Transverse colon (tissue), 4 donors: ENCODE measurements around the gene MKI67.

ENCODE experiments used
- CTCF ChIP-seq, 5 experiments: fragments of 200-600 bp in 3 of 5; fragments of 450-650 bp in 2 of 5; sonication (generic) in 3 of 5; IDR thresholded peaks; 1 replicate in 2 of 5; 2 replicates in 3 of 5; pipeline ENCODE4 v1.5.1; 2016 to 2017; ENCODE audit warnings: antibody characterized with exemption in 5 of 5, inconsistent platforms in 3 of 5, mild to moderate bottlenecking in 2 of 5, moderate library complexity in 1 of 5
- POLR2AphosphoS5 ChIP-seq, 3 donors: sonication (generic); formaldehyde crosslinking; IDR thresholded peaks; one replicate each; pipeline ENCODE4 v1.6.1; 2016; ENCODE audit warnings: antibody characterized with exemption in 3 of 3

GRCh38 chr10:128150045-128150493 lies 23.8 kb upstream of the MKI67 start:
- TF ChIP-seq CTCF (IDR thresholded peaks at IDR 0.05) (peak; percentile 74 to 93 (median 81)), POLR2AphosphoS5 (IDR thresholded peaks at IDR 0.05) (no peak)
